Midbrain (tissue), 1 donor: Measurements from ENCODE around the gene POLN.

ENCODE experiments used
- DNase-seq: peaks from one replicate; lab custom pipeline; 2025; lab: John Stamatoyannopoulos, UW

POLN gene

GRCh38 chr4:2241410-2242353 lies at the start of gene POLN, which contains the start of gene HAUS3:
Gene POLN (minus strand): TSS chr4:2242121. CDS start chr4:2229231, 12,890 bp downstream.
Gene HAUS3 (minus strand): TSS chr4:2242121. CDS start chr4:2240946, 1,175 bp downstream.
- DNase-seq: peak; percentile 98

GRCh38 chr4:2290974-2291704 lies 49.2 kb upstream of the POLN start:
- no peak for DNase-seq

GRCh38 chr4:2290488-2290887 lies 48.6 kb upstream of the POLN start:
- no peak for DNase-seq

GRCh38 chr4:2289955-2290333 lies 48.0 kb upstream of the POLN start:
- no peak for DNase-seq

- no peak for DNase-seq
These were observed 47.5 kb upstream of the POLN start for GRCh38 chr4:2289311-2289954.

GRCh38 chr4:2288051-2288541 lies 46.2 kb upstream of the POLN start:
- no peak for DNase-seq

GRCh38 chr4:2287594-2287915 lies 45.6 kb upstream of the POLN start:
- no peak for DNase-seq

GRCh38 chr4:2286904-2287593 lies 45.1 kb upstream of the POLN start:
- no peak for DNase-seq

- no peak for DNase-seq
These were observed 43.9 kb upstream of the POLN start for GRCh38 chr4:2285613-2286381.

- DNase-seq: no peak
These were observed 43.2 kb upstream of the POLN start for GRCh38 chr4:2284934-2285612.

GRCh38 chr4:2284161-2284933 lies 42.4 kb upstream of the POLN start:
- no peak for DNase-seq

GRCh38 chr4:2283199-2283711 lies 41.3 kb upstream of the POLN start:
- no peak for DNase-seq

- DNase-seq: no peak
These were observed 39.8 kb upstream of the POLN start for GRCh38 chr4:2281575-2282343.

GRCh38 chr4:2280531-2281300 lies 38.8 kb upstream of the POLN start:
- peak; percentile 19 for DNase-seq

- DNase-seq: no peak
These were observed 36.0 kb upstream of the POLN start for GRCh38 chr4:2277956-2278355.

GRCh38 chr4:2276581-2277325 lies 34.8 kb upstream of the POLN start:
- no peak for DNase-seq
